ENCODE measurements around the gene CDKAL1. TPM values are rescaled to one million over a fixed set of nuclear protein-coding genes. Genes with fewer than 3 reads are reported as not detected.

Gene CDKAL1
- total and polyA plus RNA-seq, 2 donors from 2014 or later: 4.6 to 20.2 TPM

DNA sequence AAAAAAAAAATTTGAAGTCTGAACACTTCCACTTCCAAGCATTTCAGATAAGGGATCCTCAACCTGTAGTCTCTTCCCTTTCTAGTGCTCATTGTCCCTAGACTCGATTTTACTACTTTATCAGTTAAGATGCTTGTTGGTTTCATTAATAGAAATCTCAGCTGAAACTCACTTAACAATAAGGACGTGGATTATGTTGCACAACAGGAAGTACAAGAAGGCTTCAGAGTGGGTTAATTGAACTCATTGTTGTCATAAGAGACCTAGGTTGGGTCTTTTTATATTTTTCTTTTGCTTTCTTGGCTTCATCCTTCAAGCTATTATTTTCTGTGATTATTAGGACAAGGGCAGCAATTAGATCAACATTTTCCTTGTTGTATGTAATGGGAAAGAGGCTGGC lies 175.2 kb downstream of the CDKAL1 start:
- TF ChIP-seq, protein P1, sequence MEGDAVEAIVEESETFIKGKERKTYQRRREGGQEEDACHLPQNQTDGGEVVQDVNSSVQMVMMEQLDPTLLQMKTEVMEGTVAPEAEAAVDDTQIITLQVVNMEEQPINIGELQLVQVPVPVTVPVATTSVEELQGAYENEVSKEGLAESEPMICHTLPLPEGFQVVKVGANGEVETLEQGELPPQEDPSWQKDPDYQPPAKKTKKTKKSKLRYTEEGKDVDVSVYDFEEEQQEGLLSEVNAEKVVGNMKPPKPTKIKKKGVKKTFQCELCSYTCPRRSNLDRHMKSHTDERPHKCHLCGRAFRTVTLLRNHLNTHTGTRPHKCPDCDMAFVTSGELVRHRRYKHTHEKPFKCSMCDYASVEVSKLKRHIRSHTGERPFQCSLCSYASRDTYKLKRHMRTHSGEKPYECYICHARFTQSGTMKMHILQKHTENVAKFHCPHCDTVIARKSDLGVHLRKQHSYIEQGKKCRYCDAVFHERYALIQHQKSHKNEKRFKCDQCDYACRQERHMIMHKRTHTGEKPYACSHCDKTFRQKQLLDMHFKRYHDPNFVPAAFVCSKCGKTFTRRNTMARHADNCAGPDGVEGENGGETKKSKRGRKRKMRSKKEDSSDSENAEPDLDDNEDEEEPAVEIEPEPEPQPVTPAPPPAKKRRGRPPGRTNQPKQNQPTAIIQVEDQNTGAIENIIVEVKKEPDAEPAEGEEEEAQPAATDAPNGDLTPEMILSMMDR (IDR thresholded peaks at IDR 0.05; ENCODE audit: borderline replicate concordance, extremely low read depth, insufficient read depth): no peak
- intact Hi-C loops (cut with DNase I): no loop called here
- H3K4me1 ChIP-seq (ENCODE audit: control insufficient read depth in 2 of 3, insufficient read depth in 2 of 3, low read depth in 1 of 3, low read length in 3 of 3): peaks cover 0 to 2% (median 0%) of the 10 kb centered on the region in 3 donors
- no peaks in the 10 kb centered on the region for H3K27me3 ChIP-seq (ENCODE audit: control insufficient read depth, insufficient read depth, low read length)
- H3K9ac ChIP-seq (ENCODE audit: low read length in 3 of 3): no peak overlapping the region
- no peaks in the 10 kb centered on the region for H3K9me3 ChIP-seq (ENCODE audit: control insufficient read depth in 2 of 3, insufficient read depth in 1 of 3, low read length in 3 of 3)
- H3K27ac ChIP-seq (ENCODE audit: low read depth in 2 of 2, low read length in 2 of 2): no peak overlapping the region
- no peak for FAIRE-seq
- DNase-seq: no peak
- H3K4me3 ChIP-seq (ENCODE audit: low read length in 3 of 3): no peak overlapping the region
- H3K36me3 ChIP-seq (ENCODE audit: control insufficient read depth in 2 of 3, insufficient read depth in 3 of 3, low read length in 3 of 3): no peaks in the 10 kb centered on the region

DNA sequence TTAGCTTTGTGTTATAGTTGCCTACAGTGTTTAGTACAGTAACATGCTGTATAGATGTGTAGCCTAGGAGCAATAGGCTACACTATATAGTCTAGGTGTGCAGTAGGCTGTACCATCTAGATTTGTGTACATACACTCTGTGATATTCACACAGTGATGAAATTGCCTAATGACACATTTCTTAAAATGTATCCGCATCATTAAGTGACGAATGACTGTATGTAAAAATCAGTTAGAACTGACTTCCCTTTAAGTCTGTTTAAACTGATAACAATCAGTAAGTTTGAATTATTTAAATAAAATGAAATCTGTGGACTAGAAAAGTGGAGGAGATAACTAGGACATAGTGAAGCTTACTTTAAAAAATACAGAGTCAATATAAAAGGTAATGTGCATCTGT lies 176.1 kb downstream of the CDKAL1 start:
- peaks cover 0 to 2% (median 0%) of the 10 kb centered on the region in 3 donors for H3K4me1 ChIP-seq (ENCODE audit: control insufficient read depth in 2 of 3, insufficient read depth in 2 of 3, low read depth in 1 of 3, low read length in 3 of 3)
- DNase-seq (no peak), FAIRE-seq (no peak)
- H3K36me3 ChIP-seq (ENCODE audit: control insufficient read depth in 2 of 3, insufficient read depth in 3 of 3, low read length in 3 of 3): no peaks in the 10 kb centered on the region
- no peak overlapping the region for H3K4me3 ChIP-seq (ENCODE audit: low read length in 3 of 3)
- no peaks in the 10 kb centered on the region for H3K9me3 ChIP-seq (ENCODE audit: control insufficient read depth in 2 of 3, insufficient read depth in 1 of 3, low read length in 3 of 3)
- no peaks in the 10 kb centered on the region for H3K27me3 ChIP-seq (ENCODE audit: control insufficient read depth, insufficient read depth, low read length)
- TF ChIP-seq, protein P1 (IDR thresholded peaks at IDR 0.05; ENCODE audit: borderline replicate concordance, extremely low read depth, insufficient read depth): no peak
- no peak overlapping the region for H3K9ac ChIP-seq (ENCODE audit: low read length in 3 of 3)
- no peak overlapping the region for H3K27ac ChIP-seq (ENCODE audit: low read depth in 2 of 2, low read length in 2 of 2)
- intact Hi-C loops (cut with DNase I): no loop called here

DNA sequence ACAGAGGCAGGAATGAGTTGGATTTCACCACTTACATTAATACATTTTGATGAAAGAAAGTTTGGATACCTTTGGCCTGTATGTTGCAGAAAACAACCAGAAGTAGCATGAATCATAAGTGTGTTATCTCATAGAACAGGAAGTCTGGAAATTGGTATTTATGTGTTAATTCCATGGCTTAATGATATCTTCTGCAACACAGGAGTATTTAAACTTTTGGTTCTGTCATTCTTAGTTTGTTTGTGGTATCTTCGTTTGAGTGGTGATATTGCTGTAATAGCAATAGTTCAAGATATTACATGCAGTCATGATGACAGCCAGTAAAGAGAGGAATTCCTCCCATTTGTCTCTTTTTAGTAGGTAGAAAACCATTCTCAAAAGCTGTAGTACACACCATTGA lies 177.3 kb downstream of the CDKAL1 start:
- FAIRE-seq: no peak
- Histone ChIP-seq H3K9ac (ENCODE audit: low read length in 3 of 3) (no peak overlapping the region), H3K27me3 (ENCODE audit: control insufficient read depth, insufficient read depth, low read length) (no peaks in the 10 kb centered on the region), H3K4me3 (ENCODE audit: low read length in 3 of 3) (no peak overlapping the region), H3K27ac (ENCODE audit: low read depth in 2 of 2, low read length in 2 of 2) (no peak overlapping the region), H3K36me3 (ENCODE audit: control insufficient read depth in 2 of 3, insufficient read depth in 3 of 3, low read length in 3 of 3) (no peaks in the 10 kb centered on the region), H3K4me1 (ENCODE audit: control insufficient read depth in 2 of 3, insufficient read depth in 2 of 3, low read depth in 1 of 3, low read length in 3 of 3) (no peaks in the 10 kb centered on the region), H3K9me3 (ENCODE audit: control insufficient read depth in 2 of 3, insufficient read depth in 1 of 3, low read length in 3 of 3) (no peaks in the 10 kb centered on the region)
- TF ChIP-seq, protein P1 (IDR thresholded peaks at IDR 0.05; ENCODE audit: borderline replicate concordance, extremely low read depth, insufficient read depth): no peak
- no peak for DNase-seq
- intact Hi-C loops (cut with DNase I): no loop called here

DNA sequence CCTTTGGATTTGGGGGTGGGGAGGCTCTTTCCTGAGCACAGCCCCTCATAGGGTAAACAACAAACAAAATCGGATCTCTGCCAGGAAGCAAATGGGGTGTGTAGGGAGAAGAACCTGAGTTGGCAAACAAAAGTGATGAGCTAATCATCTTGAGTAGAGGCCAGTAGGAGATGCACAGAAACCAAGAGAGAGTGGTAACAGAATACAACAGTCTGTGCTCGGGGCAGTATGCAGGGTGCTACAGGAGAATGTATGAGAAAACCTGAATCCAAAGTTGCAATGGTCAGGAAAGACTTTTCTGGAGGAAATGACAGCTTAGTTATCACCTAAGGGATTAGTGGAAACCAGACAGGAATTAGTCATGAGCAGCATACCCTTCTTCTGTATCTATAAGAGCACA lies 177.8 kb downstream of the CDKAL1 start:
- Histone ChIP-seq H3K9me3 (ENCODE audit: control insufficient read depth in 2 of 3, insufficient read depth in 1 of 3, low read length in 3 of 3) (no peaks in the 10 kb centered on the region), H3K36me3 (ENCODE audit: control insufficient read depth in 2 of 3, insufficient read depth in 3 of 3, low read length in 3 of 3) (no peaks in the 10 kb centered on the region), H3K27me3 (ENCODE audit: control insufficient read depth, insufficient read depth, low read length) (no peaks in the 10 kb centered on the region), H3K9ac (ENCODE audit: low read length in 3 of 3) (no peak overlapping the region), H3K4me3 (ENCODE audit: low read length in 3 of 3) (no peak overlapping the region), H3K27ac (ENCODE audit: low read depth in 2 of 2, low read length in 2 of 2) (no peak overlapping the region), H3K4me1 (ENCODE audit: control insufficient read depth in 2 of 3, insufficient read depth in 2 of 3, low read depth in 1 of 3, low read length in 3 of 3) (no peaks in the 10 kb centered on the region)
- DNase-seq (no peak), FAIRE-seq (no peak)
- intact Hi-C loops (cut with DNase I): no loop called here
- TF ChIP-seq, protein P1 (IDR thresholded peaks at IDR 0.05; ENCODE audit: borderline replicate concordance, extremely low read depth, insufficient read depth): no peak

Data from kidney (tissue), 14 donors.